Colonic mucosa (tissue), 4 donors: ENCODE data around the gene SHISA2. TPM values are rescaled to one million over a fixed set of nuclear protein-coding genes. Genes with fewer than 3 reads are reported as not detected.

Source experiments
- DNase-seq: peaks from one replicate; pipeline ENCODE4 v3.0.0-alpha.2; 2020
- H3K27ac ChIP-seq: fragments of 200-600 bp; one replicate; pipeline ENCODE4 v1.8.0; 2021
- H3K27me3 ChIP-seq: fragments of 200-600 bp; one replicate; pipeline ENCODE4 v1.8.0; 2021
- H3K36me3 ChIP-seq: fragments of 200-600 bp; one replicate; pipeline ENCODE4 v1.8.0; 2021
- H3K4me1 ChIP-seq: fragments of 200-600 bp; one replicate; pipeline ENCODE4 v1.8.0; 2021; ENCODE audit warnings: mild to moderate bottlenecking
- H3K4me3 ChIP-seq: fragments of 200-600 bp; one replicate; pipeline ENCODE4 v1.8.0; 2021
- H3K9ac ChIP-seq, 2 donors: one replicate each; pipeline ENCODE4 v1.7.0; 2013; ENCODE audit warnings: control low read depth in 2 of 2, low read depth in 2 of 2, low read length in 2 of 2
- H3K9me3 ChIP-seq: fragments of 200-600 bp; one replicate; pipeline ENCODE4 v1.8.0; 2021
- CTCF ChIP-seq: fragments of 200-600 bp; IDR thresholded peaks from one replicate; pipeline ENCODE4 v1.8.0; 2022; ENCODE audit warnings: antibody characterized with exemption, mild to moderate bottlenecking
- intact Hi-C: fragments of 100-400 bp; cut with DNase I; formaldehyde crosslinking; loops from one replicate; pipeline ENCODE4 v1.14.1; 2022
- total RNA-seq, 2 donors: library from RNA; stranded (reverse); fragmentation: NEBNext Ultra II Directional in 1 of 2; extraction: Animal tissue kit (Norgen Biotek cat#: 25700) in 1 of 2; gene quantifications; one replicate each; pipeline ENCODE4 v1.2.1, GENCODE V29; 2021
- donor health status: healthy.
- donor health status: DM: no; HTN: no; CAD: no.
- donor health status: DM: no; HTN: no; CAD: no.

SHISA2 gene
- total RNA-seq, 2 donors from 2014 or later: 0.20 to 0.24 TPM

GRCh38 chr13:26017196-26017921 is 34.5 kb downstream of the SHISA2 start:
- TF ChIP-seq CTCF: no peak
- Histone ChIP-seq H3K9me3 (no peaks in the 10 kb centered on the region), H3K4me1 (no peaks in the 10 kb centered on the region), H3K9ac (no peak overlapping the region), H3K36me3 (no peaks in the 10 kb centered on the region), H3K27me3 (no peaks in the 10 kb centered on the region), H3K27ac (no peak overlapping the region), H3K4me3 (no peak overlapping the region)
- no peak for DNase-seq
- intact Hi-C loops: no loop called here

- Histone ChIP-seq H3K36me3 (no peaks in the 10 kb centered on the region), H3K27ac (no peak overlapping the region), H3K27me3 (no peaks in the 10 kb centered on the region), H3K4me3 (no peak overlapping the region), H3K9ac (no peak overlapping the region), H3K4me1 (no peaks in the 10 kb centered on the region), H3K9me3 (no peaks in the 10 kb centered on the region)
- DNase-seq: no peak
- TF ChIP-seq CTCF: no peak
- intact Hi-C loops: no loop called here
Observed at GRCh38 chr13:26016189-26016588, 35.6 kb downstream of the SHISA2 start.

GRCh38 chr13:26015271-26016125 is 36.3 kb downstream of the SHISA2 start:
- TF ChIP-seq CTCF: no peak
- H3K27ac ChIP-seq: no peak overlapping the region
- intact Hi-C loops: no loop called here
- no peaks in the 10 kb centered on the region for H3K27me3 ChIP-seq
- no peaks in the 10 kb centered on the region for H3K36me3 ChIP-seq
- no peak overlapping the region for H3K4me3 ChIP-seq
- no peak overlapping the region for H3K9ac ChIP-seq
- no peaks in the 10 kb centered on the region for H3K9me3 ChIP-seq
- no peaks in the 10 kb centered on the region for H3K4me1 ChIP-seq
- DNase-seq: no peak

- no peak for DNase-seq
- H3K27ac ChIP-seq: no peak overlapping the region
- intact Hi-C loops: no loop called here
Observed at GRCh38 chr13:26012995-26013394, 38.8 kb downstream of the SHISA2 start.

More at GRCh38 chr13:26012995-26013394, 38.8 kb downstream of the SHISA2 start:
- H3K4me1 ChIP-seq: no peaks in the 10 kb centered on the region
- H3K9ac ChIP-seq: no peak overlapping the region
- no peaks in the 10 kb centered on the region for H3K36me3 ChIP-seq
- no peak overlapping the region for H3K4me3 ChIP-seq
- TF ChIP-seq CTCF: no peak
- no peaks in the 10 kb centered on the region for H3K9me3 ChIP-seq
- no peaks in the 10 kb centered on the region for H3K27me3 ChIP-seq
